ENCODE data around the gene RSBN1L. TPM values are rescaled to one million over a fixed set of nuclear protein-coding genes. Genes with fewer than 3 reads are reported as not detected.

RSBN1L gene
- total RNA-seq, 2 donors from 2014 or later, result 14.9 to 19.2 TPM

Other genes starting within 250 kb of the RSBN1L start
- 10 to 100 TPM; 10.5 to 11.1 TPM for gene PTPN12, start 159.2 kb upstream of the RSBN1L start, total RNA-seq
- gene TMEM60, start 102.0 kb downstream of the RSBN1L start, total RNA-seq, result 10 to 100 TPM; 10.9 to 11.0 TPM
- 10 to 100 TPM; 16.3 to 25.5 TPM for gene PHTF2, start 102.3 kb downstream of the RSBN1L start, total RNA-seq

Measured in activated T-cell treated with anti-CD3 and anti-CD28 coated beads, Interleukin-2, amount 50 U/mL, for 72 hours (primary cell).